Mucosa of gallbladder (tissue), 1 donor: ENCODE measurements around the gene YPEL3. TPM values are rescaled to one million over a fixed set of nuclear protein-coding genes. Genes with fewer than 3 reads are reported as not detected.
"Not testable (repeated sequence)": the region's sequence is repeated elsewhere in the genome, so short reads cannot be mapped to it uniquely, and the experiment has no call there.

Source experiments
- DNase-seq: peaks from one replicate; pipeline ENCODE4 v3.0.0-alpha.2; 2020; ENCODE audit warnings: low spot score
- total RNA-seq: library from RNA; stranded (reverse); gene quantifications from one replicate; pipeline ENCODE4 v1.2.1, GENCODE V29; 2021
- donor health status: DM: no; HTN: no; CAD: no.

The YPEL3 gene
- total RNA-seq, result 81.7 TPM

- DNase-seq, result peak; percentile 93
Measured at GRCh38 chr16:30096105-30096861, at the start of gene YPEL3. YPEL3 (minus strand) TSS chr16:30096213; CDS start chr16:30095482, 731 bp downstream.

GRCh38 chr16:30145657-30146056 lies 49.6 kb upstream of the YPEL3 start:
- DNase-seq, result no peak

GRCh38 chr16:30144917-30145316 lies 48.9 kb upstream of the YPEL3 start:
- no peak for DNase-seq

- no peak for DNase-seq
Measured at GRCh38 chr16:30144017-30144416, 48.0 kb upstream of the YPEL3 start.

GRCh38 chr16:30143347-30143702 lies 47.3 kb upstream of the YPEL3 start:
- DNase-seq, result no peak

GRCh38 chr16:30142672-30143346 lies 46.8 kb upstream of the YPEL3 start:
- DNase-seq, result no peak

GRCh38 chr16:30141750-30142149 lies 45.7 kb upstream of the YPEL3 start:
- no peak for DNase-seq

- no peak for DNase-seq
Measured at GRCh38 chr16:30139583-30140481, 43.8 kb upstream of the YPEL3 start.

- DNase-seq, result no peak
Measured at GRCh38 chr16:30137897-30138296, 41.9 kb upstream of the YPEL3 start.

- no peak for DNase-seq
Measured at GRCh38 chr16:30136971-30137605, 41.1 kb upstream of the YPEL3 start.

- DNase-seq, result no peak
Measured at GRCh38 chr16:30132591-30132990, 36.6 kb upstream of the YPEL3 start.

GRCh38 chr16:30131869-30132475 lies 36.0 kb upstream of the YPEL3 start:
- no peak for DNase-seq

- DNase-seq, result no peak
Measured at GRCh38 chr16:30127993-30128392, 32.0 kb upstream of the YPEL3 start.

GRCh38 chr16:30125690-30126089 lies 29.7 kb upstream of the YPEL3 start:
- not testable (repeated sequence) for DNase-seq

- no peak for DNase-seq
Measured at GRCh38 chr16:30124985-30125379, 29.0 kb upstream of the YPEL3 start.

GRCh38 chr16:30122604-30123160 lies 26.7 kb upstream of the YPEL3 start:
- DNase-seq, result no peak

GRCh38 chr16:30121741-30122571 lies 25.9 kb upstream of the YPEL3 start:
- peak; percentile 45 for DNase-seq

GRCh38 chr16:30120340-30121105 lies 24.5 kb upstream of the YPEL3 start:
- DNase-seq, result peak; percentile 79

GRCh38 chr16:30119428-30119827 lies 23.4 kb upstream of the YPEL3 start:
- DNase-seq, result no peak
